Endothelial cell of umbilical vein (primary cell): ENCODE results near the gene LDHA. TPM values are rescaled to one million over a fixed set of nuclear protein-coding genes. Genes with fewer than 3 reads are reported as not detected.

Experiments used
- BruUV-seq: library from RNA; stranded (reverse); fragments of 400-500 nt; replicated peaks from 2 replicates; lab custom pipeline; 2021; lab: Mats Ljungman, UMichigan
- CTCF ChIA-PET: fragments of 300-600, 350-600 bp; sonication (Branson Sonifier 250); formaldehyde crosslinking; loops from one replicate; lab custom pipeline; 2021; ENCODE audit warnings: antibody characterized with exemption, inconsistent platforms; lab: Charles Lee
- POLR2A ChIA-PET: fragments of 300-600, 350-600 bp; sonication (Branson Sonifier 250); formaldehyde crosslinking; loops from one replicate; lab custom pipeline; 2021; ENCODE audit warnings: antibody characterized with exemption, inconsistent platforms; lab: Charles Lee
- DNase-seq: peaks from one replicate; pipeline ENCODE4 v3.0.0-alpha.2; 2011; ENCODE audit warnings: low read depth, low spot score
- FAIRE-seq: peaks from 2 replicates; lab custom pipeline; 2011; peaks lifted over from hg19 to GRCh38; lab: Jason Lieb, UNC
- H2AFZ ChIP-seq: 2 replicates; pipeline ENCODE4 v1.6.0; 2012; ENCODE audit warnings: low read depth, low read length, control low read depth, inconsistent platforms
- H3K27ac ChIP-seq: 2 replicates; pipeline ENCODE4 v1.5.1; 2011; ENCODE audit warnings: low read depth, mild to moderate bottlenecking, control low read depth, low read length, moderate library complexity; ENCODE audit not compliant: insufficient read depth
- H3K27me3 ChIP-seq, 2 experiments: 2 replicates each; pipeline versions ENCODE4 v1.6.0 to v1.6.1; 2011; ENCODE audit warnings: low read length in 2 of 2, mixed read lengths in 1 of 2; ENCODE audit not compliant: control insufficient read depth in 2 of 2, insufficient read depth in 2 of 2
- H3K36me3 ChIP-seq, 2 experiments: 2 replicates in 1 of 2; 3 replicates in 1 of 2; pipeline ENCODE4 v1.5.1; 2011; ENCODE audit warnings: low read length in 2 of 2, mild to moderate bottlenecking in 1 of 2, moderate library complexity in 1 of 2; ENCODE audit not compliant: control insufficient read depth in 2 of 2, insufficient read depth in 2 of 2; ENCODE audit errors: extremely low read depth in 1 of 2
- H3K4me1 ChIP-seq: 3 replicates; pipeline ENCODE4 v1.5.1; 2011; ENCODE audit warnings: mild to moderate bottlenecking, low read length; ENCODE audit not compliant: control insufficient read depth, insufficient read depth; ENCODE audit errors: extremely low read depth
- H3K4me2 ChIP-seq: 2 replicates; pipeline ENCODE4 v1.6.1; 2011; ENCODE audit warnings: low read length, control low read depth, mixed read lengths; ENCODE audit not compliant: insufficient read depth
- H3K4me3 ChIP-seq, 3 experiments: fragments of 200-600 bp in 1 of 3; sonication (generic), shearing (Covaris generic) in 1 of 3; replicated peaks in 1 of 3; 2 replicates each; pipeline ENCODE4 v1.5.1; 2011 to 2016; ENCODE audit warnings: control low read depth in 3 of 3, low read length in 3 of 3, mild to moderate bottlenecking in 2 of 3, inconsistent platforms in 1 of 3, low read depth in 1 of 3, moderate library complexity in 1 of 3; ENCODE audit not compliant: insufficient read depth in 1 of 3
- H3K79me2 ChIP-seq: 2 replicates; pipeline ENCODE4 v1.6.0; 2012; ENCODE audit warnings: low read length, inconsistent platforms; ENCODE audit not compliant: control insufficient read depth, insufficient read depth
- H3K9ac ChIP-seq: replicated peaks from 2 replicates; pipeline ENCODE3; 2011; ENCODE audit warnings: low read length, control low read depth; ENCODE audit not compliant: insufficient read depth; ENCODE audit errors: extremely low read depth
- H3K9me1 ChIP-seq: replicated peaks from 3 replicates; pipeline ENCODE4 v1.6.0; 2011; ENCODE audit warnings: mild to moderate bottlenecking, low read length; ENCODE audit not compliant: control insufficient read depth, insufficient read depth; ENCODE audit errors: extremely low read depth
- H3K9me3 ChIP-seq: replicated peaks from 2 replicates; pipeline ENCODE4 v1.5.1; 2012; ENCODE audit warnings: low read length, inconsistent platforms; ENCODE audit not compliant: control insufficient read depth, insufficient read depth
- H4K20me1 ChIP-seq: replicated peaks from 2 replicates; pipeline ENCODE3; 2011; ENCODE audit warnings: mild to moderate bottlenecking, low read length; ENCODE audit not compliant: control insufficient read depth, insufficient read depth; ENCODE audit errors: extremely low read depth
- CTCF ChIP-seq, 2 donors: IDR thresholded peaks; 1 replicate in 1 of 2; 2 replicates in 1 of 2; pipeline ENCODE4 v1.5.1; 2011; ENCODE audit warnings: low read length in 2 of 2, mild to moderate bottlenecking in 2 of 2, moderate library complexity in 2 of 2, control low read depth in 1 of 2, inconsistent platforms in 1 of 2, low read depth in 1 of 2; ENCODE audit not compliant: insufficient read depth in 1 of 2; ENCODE audit errors: extremely low read depth in 1 of 2
- EZH2 ChIP-seq: IDR thresholded peaks from 2 replicates; pipeline ENCODE4 v1.6.1; 2012; ENCODE audit warnings: borderline replicate concordance, low read depth, mild to moderate bottlenecking, moderate library complexity, low read length, inconsistent platforms; ENCODE audit not compliant: severe bottlenecking
- FOS ChIP-seq: IDR thresholded peaks from 2 replicates; pipeline ENCODE4 v1.6.1; 2011; ENCODE audit warnings: mild to moderate bottlenecking, low read length, moderate library complexity, borderline replicate concordance; ENCODE audit not compliant: insufficient read depth
- GATA2 ChIP-seq: IDR thresholded peaks from 2 replicates; pipeline ENCODE4 v1.7.0; 2011; ENCODE audit warnings: low read depth, mild to moderate bottlenecking, moderate library complexity, mixed read lengths, low read length; ENCODE audit not compliant: insufficient read length, insufficient read depth
- JUN ChIP-seq: IDR thresholded peaks from 2 replicates; pipeline ENCODE4 v1.6.1; 2011; ENCODE audit warnings: borderline replicate concordance, low read depth; ENCODE audit not compliant: insufficient read length, insufficient read depth
- MYC ChIP-seq: IDR thresholded peaks from one replicate; pipeline ENCODE4 v1.6.1; 2011; ENCODE audit warnings: mild to moderate bottlenecking, low read depth, low read length
- POLR2A ChIP-seq: IDR thresholded peaks from 2 replicates; pipeline ENCODE4 v1.6.1; 2012; ENCODE audit warnings: low read depth, mild to moderate bottlenecking, control low read depth, low read length
- POLR2AphosphoS5 ChIP-seq: IDR thresholded peaks from 2 replicates; pipeline ENCODE4 v1.6.1; 2012; ENCODE audit warnings: low read depth, mild to moderate bottlenecking, control low read depth, low read length, moderate library complexity; ENCODE audit not compliant: insufficient read depth
- dilution Hi-C: fragments of 300-500 bp; cut with MboI; formaldehyde crosslinking; loops from one replicate; pipeline ENCODE4 v1.15.0; 2019; ENCODE audit warnings: low sequenced_read_pairs; ENCODE audit not compliant: extremely low pct_ligation_motif_present
- intact Hi-C: fragments of 100-400 bp; cut with micrococcal nuclease; formaldehyde crosslinking; loops from one replicate; pipeline ENCODE4 v1.10.0; 2022
- polyA plus RNA-seq, 4 experiments: library from polyadenylated mRNA; depleted of rRNA in 3 of 4; stranded (reverse) in 3 of 4; unstranded in 1 of 4; fragments of >200 nt; gene quantifications; 2 replicates each; pipeline versions ENCODE4 v1.2.1 to v1.2.3, GENCODE V29; 2011 to 2012; ENCODE audit warnings: missing spikeins in 1 of 4
- total RNA-seq: library from RNA; stranded (reverse); gene quantifications from 2 replicates; pipeline ENCODE4 v1.2.3, GENCODE V29; 2021
- TF ChIP-seq, protein P1 (sequence below): IDR thresholded peaks from 2 replicates; pipeline ENCODE4 v1.6.1; 2011; ENCODE audit not compliant: insufficient read depth, insufficient read length

LDHA gene
- total and polyA plus RNA-seq, 2 donors (not counting 3 experiments of a cell fraction or from before 2014, with no cell fraction given) = 265 to 537 TPM

GRCh38 chr11:18408558-18409291 is 14.4 kb downstream of the LDHA start:
- Histone ChIP-seq H3K4me1 (no peaks in the 10 kb centered on the region), H3K27ac (no peak overlapping the region), H3K9ac (no peak overlapping the region), H3K4me3 (no peak overlapping the region), H3K4me2 (no peak overlapping the region), H3K79me2 (no peaks in the 10 kb centered on the region), H4K20me1 (no peaks in the 10 kb centered on the region), H3K9me1 (no peaks in the 10 kb centered on the region), H3K36me3 (peaks cover 11 to 12% of the 10 kb centered on the region in 2 experiments), H2AFZ (no peak overlapping the region), H3K9me3 (no peaks in the 10 kb centered on the region), H3K27me3 (no peaks in the 10 kb centered on the region)
- no TSS peak for BruUV-seq
- POLR2A ChIA-PET = no interaction called here
- intact Hi-C loops (no loop called here), dilution Hi-C loops (no loop called here)
- no peak for FAIRE-seq
- no peak for DNase-seq
- CTCF ChIA-PET = no interaction called here
- TF ChIP-seq EZH2 = no peak
- no peak for TF ChIP-seq JUN
- TF ChIP-seq, protein P1, sequence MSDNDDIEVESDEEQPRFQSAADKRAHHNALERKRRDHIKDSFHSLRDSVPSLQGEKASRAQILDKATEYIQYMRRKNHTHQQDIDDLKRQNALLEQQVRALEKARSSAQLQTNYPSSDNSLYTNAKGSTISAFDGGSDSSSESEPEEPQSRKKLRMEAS = no peak

GRCh38 chr11:18416459-18416858 is 22.1 kb downstream of the LDHA start:
- intact Hi-C loops = no loop called here

More at GRCh38 chr11:18416459-18416858, 22.1 kb downstream of the LDHA start:
- Histone ChIP-seq H3K79me2 (no peaks in the 10 kb centered on the region), H3K36me3 (no peaks in the 10 kb centered on the region), H2AFZ (no peak overlapping the region), H3K4me3 (no peak overlapping the region), H3K4me2 (no peak overlapping the region), H3K9ac (no peak overlapping the region), H3K27me3 (no peaks in the 10 kb centered on the region), H3K9me1 (no peaks in the 10 kb centered on the region), H3K27ac (no peak overlapping the region), H3K4me1 (peaks cover 3% of the 10 kb centered on the region), H4K20me1 (no peaks in the 10 kb centered on the region), H3K9me3 (no peaks in the 10 kb centered on the region)
- TF ChIP-seq EZH2 = no peak
- TF ChIP-seq POLR2AphosphoS5 = no peak
- TF ChIP-seq MYC = no peak
- TF ChIP-seq JUN = no peak
- TF ChIP-seq, protein P1 = no peak
- TF ChIP-seq POLR2A = no peak
- no peak for TF ChIP-seq FOS
- no peak for TF ChIP-seq CTCF (IDR thresholded peaks at IDR 0.05; ENCODE audit: extremely low read depth in 1 of 2, insufficient read depth in 1 of 2, low read depth in 1 of 2, low read length in 2 of 2)
- no peak for TF ChIP-seq GATA2
- POLR2A ChIA-PET = no interaction called here
- DNase-seq (no peak), FAIRE-seq (no peak)
- CTCF ChIA-PET = no interaction called here
- dilution Hi-C loops = no loop called here
- no TSS peak for BruUV-seq
